Right hindlimb (tissue), 1 donor: ENCODE measurements around the gene RICTOR.

ENCODE experiments used
- DNase-seq: peaks from one replicate; pipeline ENCODE4 v3.0.0-alpha.2; 2018

RICTOR gene

GRCh38 chr5:39074017-39074814, at the start of gene RICTOR:
TSS of gene RICTOR (minus strand) at chr5:39074399. CDS start at chr5:39074377, 22 bp downstream.
- peak; percentile 94 for DNase-seq

GRCh38 chr5:39121922-39122321, 47.7 kb upstream of the RICTOR start:
- no peak for DNase-seq

DNA sequence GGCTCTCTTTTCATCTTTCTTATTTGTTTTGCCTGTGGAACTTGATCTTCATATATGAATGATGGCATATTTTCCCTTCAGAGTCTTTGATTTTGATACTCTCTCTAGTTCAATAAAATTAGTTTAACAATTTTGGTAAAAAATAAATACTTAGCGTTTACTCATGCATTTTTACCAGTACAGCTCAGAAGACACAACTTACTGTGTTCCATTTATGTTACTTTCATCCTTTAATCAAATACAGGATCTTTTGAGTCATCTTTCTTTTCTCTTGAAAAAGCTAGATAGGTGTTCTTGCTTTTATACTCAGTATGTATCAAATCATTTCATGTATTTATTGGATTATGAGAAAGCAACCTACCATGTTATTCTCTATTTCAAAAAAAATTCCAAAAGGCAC, 47.1 kb upstream of the RICTOR start:
- no peak for DNase-seq

DNA sequence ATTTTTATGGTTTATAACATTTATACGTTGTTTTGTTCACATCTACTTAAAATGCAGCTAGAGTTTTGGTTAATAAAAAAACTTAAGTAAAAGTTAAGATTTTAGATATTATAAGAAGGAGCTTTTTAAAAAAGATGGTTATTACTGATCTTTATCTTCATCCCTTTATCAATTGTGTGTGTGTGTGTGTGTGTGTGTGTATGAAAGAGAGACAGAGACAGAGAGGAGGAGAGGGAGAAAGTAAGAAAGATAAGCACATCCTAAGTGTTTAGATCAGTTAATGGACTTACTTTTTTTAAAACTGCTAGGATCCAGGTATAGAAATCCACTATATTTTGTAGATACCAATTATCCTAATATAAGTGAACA, 45.8 kb upstream of the RICTOR start:
- DNase-seq = no peak

GRCh38 chr5:39119404-39120051, 45.3 kb upstream of the RICTOR start:
- DNase-seq = no peak

- DNase-seq = no peak
These were observed 44.4 kb upstream of the RICTOR start for GRCh38 chr5:39118638-39119037.

DNA sequence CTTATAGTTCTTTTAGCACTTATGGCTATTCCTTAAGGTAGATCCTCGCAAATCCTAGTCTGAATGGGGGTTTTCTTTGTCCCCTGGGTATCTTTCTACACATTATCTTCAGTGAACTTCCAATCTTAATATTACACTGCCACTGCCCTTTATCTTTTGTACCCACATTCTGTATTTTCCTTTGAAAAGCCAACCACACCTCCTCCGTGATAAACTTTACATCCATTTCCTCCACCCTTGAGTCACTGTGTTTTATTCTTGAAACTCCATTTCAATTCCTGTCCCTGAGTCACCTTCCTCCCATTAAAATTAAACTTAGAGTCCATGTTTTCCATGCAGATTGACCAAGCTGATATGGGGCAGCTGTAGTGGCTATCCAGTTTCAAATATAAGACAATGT, 43.2 kb upstream of the RICTOR start:
- DNase-seq = no peak

DNA sequence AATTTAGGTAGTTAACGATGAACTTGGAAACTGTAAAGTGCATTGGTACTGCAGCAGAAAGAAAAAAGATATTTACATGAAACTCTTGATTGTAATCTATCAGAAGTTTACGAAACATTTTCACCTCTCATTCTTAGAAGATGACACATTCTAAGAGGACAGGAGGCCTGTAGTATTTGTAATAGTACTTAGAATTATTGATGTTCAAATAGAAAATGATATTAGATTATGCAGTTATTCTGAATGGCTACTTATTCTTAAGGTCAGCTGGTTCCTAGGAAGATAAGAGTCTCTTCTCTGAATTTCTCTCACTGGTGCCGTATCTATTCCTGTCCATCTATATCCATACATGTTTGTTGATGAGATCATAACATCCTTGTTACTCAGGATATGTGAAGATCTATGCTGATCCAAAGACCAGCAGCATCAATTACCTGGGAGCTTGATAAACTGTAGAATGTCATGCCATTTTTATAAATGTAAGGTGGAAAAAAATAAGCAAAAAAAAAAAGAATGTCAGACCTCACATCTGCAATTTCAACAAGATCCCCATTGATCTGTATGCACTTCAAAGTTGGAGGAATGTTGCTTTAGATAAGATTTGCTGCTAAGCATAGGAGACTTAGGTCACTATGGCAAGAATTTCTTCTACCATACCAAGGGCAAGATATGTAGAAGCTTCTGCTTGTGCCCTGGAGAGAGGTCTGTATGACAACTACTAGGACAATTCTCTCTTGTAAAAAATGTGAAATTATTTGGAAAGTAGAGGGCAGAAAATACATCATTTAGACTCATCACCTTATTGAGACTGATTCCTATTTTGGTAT, 42.4 kb upstream of the RICTOR start:
- DNase-seq = no peak

DNA sequence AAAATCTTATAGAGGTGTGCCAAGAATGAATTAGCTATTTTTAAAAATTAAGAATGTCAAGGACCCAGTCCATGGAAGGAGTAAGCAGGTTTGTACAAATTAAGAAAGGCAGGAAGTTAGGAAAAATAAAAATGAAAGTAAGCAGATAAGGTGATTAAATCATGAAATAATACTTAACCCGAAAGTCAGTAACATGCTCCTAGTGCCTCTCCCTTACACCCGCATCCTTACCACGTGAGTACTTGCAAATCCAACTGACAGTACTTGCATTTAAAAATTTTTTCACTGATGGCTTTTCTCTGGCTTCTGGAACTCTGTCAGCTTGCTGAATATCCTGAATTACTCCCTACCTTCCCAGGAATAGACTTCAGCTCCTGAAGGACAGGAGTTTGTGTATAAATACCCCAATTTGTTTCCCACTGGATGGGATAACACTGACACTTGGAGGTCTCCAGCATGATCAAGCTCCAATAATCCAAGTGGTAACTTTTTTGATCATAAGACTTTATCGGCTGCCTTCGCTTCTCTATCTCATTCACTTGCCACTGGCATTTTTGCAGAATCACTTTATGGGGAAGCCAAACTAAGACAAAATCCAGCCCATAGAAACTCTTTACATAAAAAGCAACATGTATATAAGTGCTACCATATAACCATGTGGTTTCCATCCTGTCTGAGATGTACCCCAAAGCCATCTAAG, 41.6 kb upstream of the RICTOR start:
- DNase-seq = no peak

GRCh38 chr5:39114155-39114554, 40.0 kb upstream of the RICTOR start:
- no peak for DNase-seq

DNA sequence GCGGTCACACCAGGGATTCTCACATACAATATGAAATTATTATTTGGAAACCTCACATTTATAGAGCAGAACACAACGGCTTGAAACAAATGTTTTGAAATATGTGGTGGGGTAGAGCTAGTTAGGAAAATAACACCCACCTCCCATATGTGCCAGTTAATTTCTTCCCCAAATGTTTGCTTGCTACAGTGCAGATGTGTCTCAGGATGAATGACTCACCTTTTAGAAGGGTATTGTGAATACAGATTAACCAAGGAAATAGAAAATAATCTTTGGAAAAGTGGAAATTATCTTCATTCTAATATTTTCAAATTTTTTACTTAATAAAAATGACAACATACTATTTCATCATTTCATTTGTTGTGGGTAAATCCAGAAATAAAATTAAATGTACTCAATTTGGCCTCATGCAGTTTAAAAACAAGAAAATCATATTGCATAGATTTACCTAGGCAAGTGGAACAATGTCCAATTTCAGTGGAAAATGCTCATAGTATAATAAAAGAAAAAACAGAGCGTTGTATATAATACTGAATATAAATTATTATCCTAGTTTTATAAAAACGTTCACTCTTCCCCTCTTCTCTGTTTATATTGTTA, 39.3 kb upstream of the RICTOR start:
- DNase-seq = no peak

DNA sequence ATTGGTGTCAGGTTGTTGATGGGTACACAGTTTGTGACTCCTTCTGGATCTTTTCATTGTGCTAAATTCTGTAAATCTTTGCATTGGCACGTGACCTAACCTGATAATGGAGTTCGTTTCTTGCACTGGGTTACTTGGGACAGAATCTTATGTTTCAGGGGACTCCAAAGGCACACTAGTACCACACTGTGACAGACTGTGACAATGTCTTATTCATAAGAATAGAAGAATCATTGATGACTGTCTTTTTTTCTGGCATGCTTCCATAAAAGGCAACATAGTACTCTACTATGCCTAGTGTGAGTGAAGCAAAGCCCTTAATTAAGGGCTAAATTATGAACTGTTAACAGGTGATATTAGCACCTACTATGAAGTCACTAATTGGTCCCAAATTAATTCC, 35.4 kb upstream of the RICTOR start:
- DNase-seq = no peak

GRCh38 chr5:39108987-39109386, 34.8 kb upstream of the RICTOR start:
- DNase-seq = no peak

DNA sequence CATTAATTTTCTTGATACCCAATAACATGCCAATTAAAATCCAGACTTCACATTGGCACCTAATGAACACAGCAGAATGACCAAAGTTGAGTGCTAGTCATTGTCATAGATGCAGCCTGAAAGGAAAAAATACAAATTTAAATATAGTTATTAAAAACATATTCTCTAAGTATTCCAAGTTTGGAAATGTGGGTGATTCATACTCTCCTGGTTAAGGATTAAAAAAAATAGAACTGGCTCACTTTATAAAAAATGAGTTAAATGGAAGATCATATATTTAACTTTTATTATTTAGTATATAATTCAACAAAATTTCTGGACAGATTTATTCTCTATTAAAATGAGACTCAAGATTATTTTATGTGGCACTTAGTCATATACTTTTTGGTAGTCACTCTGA, 33.2 kb upstream of the RICTOR start:
- no peak for DNase-seq

DNA sequence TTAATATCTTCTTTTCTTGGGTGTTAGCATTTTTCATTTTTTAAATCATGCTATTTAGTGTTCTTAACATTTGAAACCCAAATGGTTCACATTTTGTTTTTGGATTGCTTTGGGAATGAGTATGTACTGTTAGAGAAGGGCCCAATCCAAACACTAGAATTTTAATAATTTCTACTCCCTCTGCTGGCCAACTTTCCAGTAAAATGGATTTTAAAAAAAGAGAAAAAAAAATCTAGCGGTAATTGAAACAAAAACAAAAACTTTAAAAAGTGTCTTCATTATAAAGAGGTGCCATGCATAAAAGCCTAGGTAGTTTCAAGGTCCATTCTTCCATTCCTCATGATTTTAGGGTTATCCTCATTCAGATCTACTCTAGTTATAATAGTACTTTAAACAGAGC, 32.1 kb upstream of the RICTOR start:
- DNase-seq = no peak

GRCh38 chr5:39104221-39104620, 30.0 kb upstream of the RICTOR start:
- DNase-seq = no peak

GRCh38 chr5:39102684-39103155, 28.5 kb upstream of the RICTOR start:
- DNase-seq = no peak

- no peak for DNase-seq
These were observed 26.7 kb upstream of the RICTOR start for GRCh38 chr5:39100851-39101396.

- DNase-seq = no peak
These were observed 26.2 kb upstream of the RICTOR start for GRCh38 chr5:39100301-39100850.

GRCh38 chr5:39099831-39100230, 25.6 kb upstream of the RICTOR start:
- DNase-seq = no peak

GRCh38 chr5:39093352-39093751, 19.2 kb upstream of the RICTOR start:
- no peak for DNase-seq
